Neural cell (in vitro differentiated cells): ENCODE results near the gene EMILIN1.

Source experiments
- POLR2AphosphoS5 ChIP-seq: IDR thresholded peaks from 2 replicates; pipeline ENCODE4 v1.6.1; 2012
- SMC3 ChIP-seq: fragments of 450-650 bp; conservative IDR thresholded peaks from 2 replicates; pipeline ENCODE4 v1.6.1; 2014; ENCODE audit warnings: antibody characterized with exemption, mild to moderate bottlenecking, moderate library complexity; ENCODE audit not compliant: poor library complexity
- TF ChIP-seq, protein P1 (sequence below): fragments of 450-650 bp; IDR thresholded peaks from 2 replicates; pipeline ENCODE4 v1.5.1; 2014; ENCODE audit warnings: antibody characterized with exemption, mild to moderate bottlenecking, moderate library complexity; ENCODE audit not compliant: poor library complexity, severe bottlenecking

DNA sequence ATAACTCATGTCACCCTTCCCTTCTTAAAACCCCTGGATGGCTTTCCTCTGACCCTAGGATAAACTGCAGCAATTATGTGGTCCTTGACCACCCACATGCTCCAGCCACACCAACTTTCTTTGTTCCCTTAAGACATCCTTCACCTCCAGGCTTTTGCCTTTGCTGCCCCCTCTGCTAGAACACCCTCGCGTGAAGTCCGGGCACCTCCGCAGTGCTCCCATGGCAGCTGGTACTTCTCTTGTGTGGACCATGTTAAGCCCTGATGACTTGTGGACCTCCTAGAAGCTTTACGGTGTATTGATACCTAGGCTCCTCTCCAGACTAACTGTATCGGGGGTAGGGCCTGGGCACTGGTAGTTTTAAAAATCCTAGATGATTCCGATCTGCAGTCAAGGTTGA is 44.4 kb downstream of the EMILIN1 start:
- TF ChIP-seq SMC3 (no peak), POLR2AphosphoS5 (no peak)
- TF ChIP-seq, protein P1, sequence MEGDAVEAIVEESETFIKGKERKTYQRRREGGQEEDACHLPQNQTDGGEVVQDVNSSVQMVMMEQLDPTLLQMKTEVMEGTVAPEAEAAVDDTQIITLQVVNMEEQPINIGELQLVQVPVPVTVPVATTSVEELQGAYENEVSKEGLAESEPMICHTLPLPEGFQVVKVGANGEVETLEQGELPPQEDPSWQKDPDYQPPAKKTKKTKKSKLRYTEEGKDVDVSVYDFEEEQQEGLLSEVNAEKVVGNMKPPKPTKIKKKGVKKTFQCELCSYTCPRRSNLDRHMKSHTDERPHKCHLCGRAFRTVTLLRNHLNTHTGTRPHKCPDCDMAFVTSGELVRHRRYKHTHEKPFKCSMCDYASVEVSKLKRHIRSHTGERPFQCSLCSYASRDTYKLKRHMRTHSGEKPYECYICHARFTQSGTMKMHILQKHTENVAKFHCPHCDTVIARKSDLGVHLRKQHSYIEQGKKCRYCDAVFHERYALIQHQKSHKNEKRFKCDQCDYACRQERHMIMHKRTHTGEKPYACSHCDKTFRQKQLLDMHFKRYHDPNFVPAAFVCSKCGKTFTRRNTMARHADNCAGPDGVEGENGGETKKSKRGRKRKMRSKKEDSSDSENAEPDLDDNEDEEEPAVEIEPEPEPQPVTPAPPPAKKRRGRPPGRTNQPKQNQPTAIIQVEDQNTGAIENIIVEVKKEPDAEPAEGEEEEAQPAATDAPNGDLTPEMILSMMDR, result no peak
